Keratinocyte (primary cell): ENCODE results near the gene MEF2B. TPM values are rescaled to one million over a fixed set of nuclear protein-coding genes. Genes with fewer than 3 reads are reported as not detected.

ENCODE experiments used
- DNase-seq: peaks from one replicate; pipeline ENCODE4 v3.0.0-alpha.2; 2011; ENCODE audit warnings: low read depth, missing footprints, low spot score
- FAIRE-seq: peaks from 2 replicates; lab custom pipeline; 2011; peaks lifted over from hg19 to GRCh38; lab: Jason Lieb, UNC
- H2AFZ ChIP-seq: 2 replicates; pipeline ENCODE4 v1.6.0; 2012; ENCODE audit warnings: low read length, control low read depth, inconsistent platforms; ENCODE audit not compliant: control insufficient read depth
- H3K27ac ChIP-seq: 2 replicates; pipeline ENCODE4 v1.5.1; 2011; ENCODE audit warnings: low read length; ENCODE audit not compliant: control insufficient read depth, insufficient read depth
- H3K27me3 ChIP-seq: 3 replicates; pipeline ENCODE4 v1.6.0; 2011; ENCODE audit warnings: low read length; ENCODE audit not compliant: control insufficient read depth, insufficient read depth; ENCODE audit errors: extremely low read depth
- H3K36me3 ChIP-seq, 2 experiments: 2 replicates in 1 of 2; 3 replicates in 1 of 2; pipeline ENCODE4 v1.5.1; 2011; ENCODE audit warnings: low read length in 2 of 2, mild to moderate bottlenecking in 1 of 2; ENCODE audit not compliant: control insufficient read depth in 2 of 2, insufficient read depth in 2 of 2; ENCODE audit errors: extremely low read depth in 1 of 2
- H3K4me1 ChIP-seq: 3 replicates; pipeline ENCODE4 v1.5.1; 2011; ENCODE audit warnings: low read length; ENCODE audit not compliant: control insufficient read depth, insufficient read depth; ENCODE audit errors: extremely low read depth
- H3K4me2 ChIP-seq: 3 replicates; pipeline ENCODE4 v1.6.0; 2011; ENCODE audit warnings: low read depth, low read length; ENCODE audit not compliant: control insufficient read depth, insufficient read depth; ENCODE audit errors: extremely low read depth
- H3K4me3 ChIP-seq, 3 experiments: fragments of 200-600 bp in 1 of 3; sonication (generic) in 1 of 3; 2 replicates in 2 of 3; 3 replicates in 1 of 3; pipeline ENCODE4 v1.5.1; 2011 to 2016; ENCODE audit warnings: low read length in 3 of 3, mild to moderate bottlenecking in 3 of 3, control low read depth in 2 of 3, inconsistent platforms in 1 of 3, low read depth in 1 of 3, mixed read lengths in 1 of 3, mixed run types in 1 of 3, moderate library complexity in 1 of 3; ENCODE audit not compliant: control insufficient read depth in 2 of 3, insufficient read depth in 2 of 3; ENCODE audit errors: extremely low read depth in 1 of 3
- H3K79me2 ChIP-seq: 2 replicates; pipeline ENCODE4 v1.6.0; 2012; ENCODE audit warnings: low read length; ENCODE audit not compliant: control insufficient read depth, insufficient read depth
- H3K9ac ChIP-seq: 3 replicates; pipeline ENCODE4 v1.6.0; 2011; ENCODE audit warnings: low read length; ENCODE audit not compliant: control insufficient read depth, insufficient read depth; ENCODE audit errors: extremely low read depth
- H3K9me1 ChIP-seq: 3 replicates; pipeline ENCODE4 v1.6.0; 2011; ENCODE audit warnings: low read length; ENCODE audit not compliant: control insufficient read depth, insufficient read depth; ENCODE audit errors: extremely low read depth
- H3K9me3 ChIP-seq: 2 replicates; pipeline ENCODE4 v1.5.1; 2012; ENCODE audit warnings: low read depth, low read length; ENCODE audit not compliant: control insufficient read depth
- H4K20me1 ChIP-seq: 3 replicates; pipeline ENCODE4 v1.6.0; 2011; ENCODE audit warnings: low read length; ENCODE audit not compliant: control insufficient read depth, insufficient read depth; ENCODE audit errors: extremely low read depth
- EZH2 ChIP-seq: IDR thresholded peaks from one replicate; pipeline ENCODE4 v1.6.1; 2012; ENCODE audit warnings: inconsistent platforms, mild to moderate bottlenecking, low read length, moderate library complexity
- dilution Hi-C: fragments of 300-500 bp; cut with MboI; formaldehyde crosslinking; loops from one replicate; pipeline ENCODE4 v1.7.0; 2020; ENCODE audit warnings: low sequenced_read_pairs; ENCODE audit not compliant: extremely low pct_ligation_motif_present
- polyA plus RNA-seq, 5 experiments: library from polyadenylated mRNA; depleted of rRNA in 3 of 5; stranded (reverse) in 3 of 5; stranded (forward) in 1 of 5; unstranded in 1 of 5; fragments of >200 nt; gene quantifications; 1 replicate in 1 of 5; 2 replicates in 3 of 5; 3 replicates in 1 of 5; pipeline versions ENCODE4 v1.2.1 to v1.2.3, GENCODE V29; 2011 to 2012; ENCODE audit warnings: missing spikeins in 2 of 5, low read depth in 1 of 5, low replicate concordance in 1 of 5
- TF ChIP-seq, protein P1 (sequence below), 3 experiments: IDR thresholded peaks in 1 of 3; conservative IDR thresholded peaks in 1 of 3; optimal IDR thresholded peaks in 1 of 3; 2 replicates in 2 of 3; 3 replicates in 1 of 3; pipeline versions ENCODE3 to v1.5.1; 2011; ENCODE audit warnings: low read length in 3 of 3, mild to moderate bottlenecking in 3 of 3, moderate library complexity in 2 of 3, control low read depth in 1 of 3, inconsistent platforms in 1 of 3; ENCODE audit not compliant: insufficient read depth in 2 of 3; ENCODE audit errors: extremely low read depth in 1 of 3

MEF2B gene
- polyA plus RNA-seq, 1 donor (not counting 4 experiments of a cell fraction or from before 2014, with no cell fraction given), result 0.05 TPM

- Histone ChIP-seq H4K20me1 (no peaks in the 10 kb centered on the region), H3K27me3 (peaks cover 18% of the 10 kb centered on the region), H3K4me1 (no peaks in the 10 kb centered on the region), H3K4me3 (no peak overlapping the region), H3K9me3 (no peaks in the 10 kb centered on the region), H3K79me2 (peaks cover 1% of the 10 kb centered on the region), H2AFZ (no peak overlapping the region), H3K36me3 (no peaks in the 10 kb centered on the region), H3K9me1 (no peaks in the 10 kb centered on the region), H3K27ac (no peak overlapping the region), H3K9ac (no peak overlapping the region), H3K4me2 (no peak overlapping the region)
- dilution Hi-C loops, result no loop called here
- FAIRE-seq (no peak), DNase-seq (no peak)
- no peak for TF ChIP-seq EZH2
- TF ChIP-seq, protein P1, sequence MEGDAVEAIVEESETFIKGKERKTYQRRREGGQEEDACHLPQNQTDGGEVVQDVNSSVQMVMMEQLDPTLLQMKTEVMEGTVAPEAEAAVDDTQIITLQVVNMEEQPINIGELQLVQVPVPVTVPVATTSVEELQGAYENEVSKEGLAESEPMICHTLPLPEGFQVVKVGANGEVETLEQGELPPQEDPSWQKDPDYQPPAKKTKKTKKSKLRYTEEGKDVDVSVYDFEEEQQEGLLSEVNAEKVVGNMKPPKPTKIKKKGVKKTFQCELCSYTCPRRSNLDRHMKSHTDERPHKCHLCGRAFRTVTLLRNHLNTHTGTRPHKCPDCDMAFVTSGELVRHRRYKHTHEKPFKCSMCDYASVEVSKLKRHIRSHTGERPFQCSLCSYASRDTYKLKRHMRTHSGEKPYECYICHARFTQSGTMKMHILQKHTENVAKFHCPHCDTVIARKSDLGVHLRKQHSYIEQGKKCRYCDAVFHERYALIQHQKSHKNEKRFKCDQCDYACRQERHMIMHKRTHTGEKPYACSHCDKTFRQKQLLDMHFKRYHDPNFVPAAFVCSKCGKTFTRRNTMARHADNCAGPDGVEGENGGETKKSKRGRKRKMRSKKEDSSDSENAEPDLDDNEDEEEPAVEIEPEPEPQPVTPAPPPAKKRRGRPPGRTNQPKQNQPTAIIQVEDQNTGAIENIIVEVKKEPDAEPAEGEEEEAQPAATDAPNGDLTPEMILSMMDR (optimal IDR thresholded peaks at IDR 0.05 in 1 of 3, IDR thresholded peaks at IDR 0.05 in 1 of 3, conservative IDR thresholded peaks at IDR 0.05 in 1 of 3; ENCODE audit: extremely low read depth in 1 of 3, insufficient read depth in 2 of 3, low read length in 3 of 3), result no peak
Measured at GRCh38 chr19:19207637-19208572, 37.8 kb upstream of the MEF2B start.

DNA sequence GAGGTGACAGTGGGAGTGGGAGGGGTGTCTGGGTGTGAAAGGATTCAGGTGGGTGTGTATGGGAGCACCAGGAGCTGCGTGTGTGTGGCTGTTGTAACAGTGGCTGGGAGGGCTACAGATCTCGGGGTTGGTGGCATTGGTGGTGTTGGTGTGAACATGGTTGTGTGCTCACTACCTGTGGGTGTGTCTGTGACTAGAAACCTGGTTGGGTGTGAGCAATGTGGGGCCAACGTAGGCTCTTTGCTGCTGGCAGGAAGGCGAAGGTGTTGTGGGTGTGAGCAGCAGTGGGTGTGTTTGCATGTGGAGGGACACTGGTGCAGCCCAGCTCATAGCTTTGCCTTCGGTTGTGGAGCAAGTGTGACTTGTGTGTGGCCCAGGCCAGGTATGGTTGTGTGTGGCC lies 36.9 kb upstream of the MEF2B start:
- FAIRE-seq (no peak), DNase-seq (no peak)
- Histone ChIP-seq H3K36me3 (peaks cover 0 to 6% of the 10 kb centered on the region in 2 experiments), H2AFZ (no peak overlapping the region), H3K9me3 (no peaks in the 10 kb centered on the region), H3K9ac (no peak overlapping the region), H4K20me1 (no peaks in the 10 kb centered on the region), H3K4me2 (no peak overlapping the region), H3K27me3 (peaks cover 9% of the 10 kb centered on the region), H3K79me2 (peaks cover 11% of the 10 kb centered on the region), H3K9me1 (no peaks in the 10 kb centered on the region), H3K27ac (no peak overlapping the region), H3K4me1 (peaks cover 8% of the 10 kb centered on the region), H3K4me3 (no peak overlapping the region)
- TF ChIP-seq, protein P1 (optimal IDR thresholded peaks at IDR 0.05 in 1 of 3, IDR thresholded peaks at IDR 0.05 in 1 of 3, conservative IDR thresholded peaks at IDR 0.05 in 1 of 3; ENCODE audit: extremely low read depth in 1 of 3, insufficient read depth in 2 of 3, low read length in 3 of 3), result no peak
- TF ChIP-seq EZH2, result no peak
- dilution Hi-C loops, result no loop called here
